GM18517 (cell line): Measurements from ENCODE around the gene ANKMY1.
"Not testable (repeated sequence)": the region's sequence is repeated elsewhere in the genome, so short reads cannot be mapped to it uniquely, and the experiment has no call there.

Experiments
- ATAC-seq: cut with Tn5 transposase; IDR thresholded peaks from one replicate; pipeline ENCODE4 v1.9.1; 2021; ENCODE audit warnings: mild to moderate bottlenecking, moderate library complexity; ENCODE audit not compliant: unreplicated experiment

Gene ANKMY1

GRCh38 chr2:240507060-240507777 lies 50.6 kb downstream of the ANKMY1 start:
- no peak for ATAC-seq

- ATAC-seq, result no peak
Observed at GRCh38 chr2:240506406-240507059, 51.3 kb downstream of the ANKMY1 start.

- no peak for ATAC-seq
Observed at GRCh38 chr2:240505910-240506309, 51.9 kb downstream of the ANKMY1 start.

- ATAC-seq, result no peak
Observed at GRCh38 chr2:240503848-240504247, 53.9 kb downstream of the ANKMY1 start.

- no peak for ATAC-seq
Observed at GRCh38 chr2:240503375-240503774, 54.4 kb downstream of the ANKMY1 start.

GRCh38 chr2:240502430-240503121 lies 55.2 kb downstream of the ANKMY1 start:
- no peak for ATAC-seq

GRCh38 chr2:240502059-240502429 lies 55.7 kb downstream of the ANKMY1 start:
- ATAC-seq, result no peak

GRCh38 chr2:240501531-240501991 lies 56.2 kb downstream of the ANKMY1 start:
- no peak for ATAC-seq

GRCh38 chr2:240500561-240501423 lies 57.0 kb downstream of the ANKMY1 start:
- no peak for ATAC-seq

- ATAC-seq, result no peak
Observed at GRCh38 chr2:240499309-240500301, 58.2 kb downstream of the ANKMY1 start.

GRCh38 chr2:240498958-240499260 lies 58.9 kb downstream of the ANKMY1 start:
- no peak for ATAC-seq

GRCh38 chr2:240498171-240498957 lies 59.4 kb downstream of the ANKMY1 start:
- ATAC-seq, result no peak

GRCh38 chr2:240497082-240497481 lies 60.7 kb downstream of the ANKMY1 start:
- not testable (repeated sequence) for ATAC-seq

GRCh38 chr2:240494942-240495341 lies 62.8 kb downstream of the ANKMY1 start:
- not testable (repeated sequence) for ATAC-seq

GRCh38 chr2:240494194-240494793 lies 63.5 kb downstream of the ANKMY1 start:
- no peak for ATAC-seq

- no peak for ATAC-seq
Observed at GRCh38 chr2:240491483-240491882, 66.3 kb downstream of the ANKMY1 start.

GRCh38 chr2:240482141-240482540 lies 75.6 kb downstream of the ANKMY1 start:
- ATAC-seq, result no peak

GRCh38 chr2:240481720-240482119 lies 76.1 kb downstream of the ANKMY1 start:
- ATAC-seq, result no peak
